Measurements from ENCODE around the gene PDXK. TPM values are rescaled to one million over a fixed set of nuclear protein-coding genes. Genes with fewer than 3 reads are reported as not detected.
A peak's percentile ranks its signal among the peaks of the same experiment; 100 is the strongest.

PDXK gene
- total RNA-seq, 1 donor from 2014 or later: 195 TPM

GRCh38 chr21:43790010-43790524 lies 71.1 kb downstream of the PDXK start:
- intact Hi-C loops (cut with DNase I): no loop called here
- peak overlapping the region; percentile 80 for H3K4me3 ChIP-seq
- no peak for ATAC-seq
- no peak for TF ChIP-seq CTCF (IDR thresholded peaks at IDR 0.05)
- no peaks in the 10 kb centered on the region for H3K9me3 ChIP-seq
- H3K27ac ChIP-seq: peak overlapping the region; percentile 90
- DNase-seq: no peak
- no peaks in the 10 kb centered on the region for H3K27me3 ChIP-seq (ENCODE audit: low read depth)
- peaks cover 39% of the 10 kb centered on the region for H3K36me3 ChIP-seq
- peaks cover 20% of the 10 kb centered on the region for H3K4me1 ChIP-seq

- H3K36me3 ChIP-seq: peaks cover 63% of the 10 kb centered on the region
- DNase-seq: no peak
- intact Hi-C loops (cut with DNase I): no loop called here
Measured at GRCh38 chr21:43792406-43792805, 73.5 kb downstream of the PDXK start.

GRCh38 chr21:43793243-43793642 lies 74.3 kb downstream of the PDXK start:
- TF ChIP-seq CTCF (IDR thresholded peaks at IDR 0.05): no peak
- Histone ChIP-seq H3K27ac (no peak overlapping the region), H3K4me1 (peaks cover 20% of the 10 kb centered on the region), H3K4me3 (no peak overlapping the region), H3K9me3 (no peaks in the 10 kb centered on the region), H3K27me3 (ENCODE audit: low read depth) (no peaks in the 10 kb centered on the region), H3K36me3 (peaks cover 71% of the 10 kb centered on the region)
- DNase-seq: no peak
- ATAC-seq: no peak
- intact Hi-C loops (cut with DNase I): no loop called here

More at GRCh38 chr21:43792406-43792805, 73.5 kb downstream of the PDXK start:
- H3K9me3 ChIP-seq: no peaks in the 10 kb centered on the region
- no peak for ATAC-seq
- no peak overlapping the region for H3K4me3 ChIP-seq
- H3K27ac ChIP-seq: no peak overlapping the region
- TF ChIP-seq CTCF (IDR thresholded peaks at IDR 0.05): no peak
- H3K4me1 ChIP-seq: peaks cover 20% of the 10 kb centered on the region
- no peaks in the 10 kb centered on the region for H3K27me3 ChIP-seq (ENCODE audit: low read depth)

- Histone ChIP-seq H3K27me3 (ENCODE audit: low read depth) (no peaks in the 10 kb centered on the region), H3K27ac (no peak overlapping the region), H3K4me1 (peaks cover 16% of the 10 kb centered on the region), H3K4me3 (no peak overlapping the region), H3K9me3 (no peaks in the 10 kb centered on the region), H3K36me3 (peaks cover 82% of the 10 kb centered on the region)
- intact Hi-C loops (cut with DNase I): no loop called here
- DNase-seq (no peak), ATAC-seq (no peak)
- TF ChIP-seq CTCF (IDR thresholded peaks at IDR 0.05): no peak
Measured at GRCh38 chr21:43794311-43794710, 75.4 kb downstream of the PDXK start.

- ATAC-seq: no peak
- DNase-seq: no peak
Measured at GRCh38 chr21:43794857-43795256, 75.9 kb downstream of the PDXK start.

More at GRCh38 chr21:43794857-43795256, 75.9 kb downstream of the PDXK start:
- Histone ChIP-seq H3K4me3 (no peak overlapping the region), H3K27me3 (ENCODE audit: low read depth) (no peaks in the 10 kb centered on the region), H3K36me3 (peaks cover 87% of the 10 kb centered on the region), H3K27ac (no peak overlapping the region), H3K9me3 (no peaks in the 10 kb centered on the region), H3K4me1 (peaks cover 15% of the 10 kb centered on the region)
- intact Hi-C loops (cut with DNase I): no loop called here
- no peak for TF ChIP-seq CTCF (IDR thresholded peaks at IDR 0.05)

Data from lower lobe of right lung (tissue), 2 donors.